Measurements from ENCODE around the gene CAPN12.

CAPN12 gene

DNA sequence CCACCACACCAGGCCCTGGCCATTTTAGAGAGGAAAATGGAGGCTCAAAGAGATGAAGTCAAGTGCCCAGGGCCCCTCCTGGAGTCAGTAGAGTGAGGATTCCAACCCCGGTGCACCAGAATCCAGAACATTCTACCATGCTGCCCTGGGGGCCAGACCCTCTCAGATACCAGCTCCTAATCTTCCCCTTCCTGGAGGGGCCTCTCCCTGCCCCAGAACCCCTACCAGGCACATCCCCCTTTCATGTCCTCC is 11.1 kb downstream of the CAPN12 start:
- ATAC-seq (replicated peaks; ENCODE audit: extremely low read depth, poor library complexity, severe bottlenecking) (no peak), DNase-seq (ENCODE audit: low spot score in 2 of 2) (no peak)
- Mint-ChIP-seq H3K4me3 (peak overlapping the region; percentile 2), H3K9me3 (no peaks in the 10 kb centered on the region), H3K36me3 (ENCODE audit: insufficient read depth) (peaks cover 37% of the 10 kb centered on the region), H3K4me1 (peaks cover 60% of the 10 kb centered on the region), H3K27me3 (no peaks in the 10 kb centered on the region), H3K27ac (ENCODE audit: low read depth) (peak overlapping the region; percentile 13)

DNA sequence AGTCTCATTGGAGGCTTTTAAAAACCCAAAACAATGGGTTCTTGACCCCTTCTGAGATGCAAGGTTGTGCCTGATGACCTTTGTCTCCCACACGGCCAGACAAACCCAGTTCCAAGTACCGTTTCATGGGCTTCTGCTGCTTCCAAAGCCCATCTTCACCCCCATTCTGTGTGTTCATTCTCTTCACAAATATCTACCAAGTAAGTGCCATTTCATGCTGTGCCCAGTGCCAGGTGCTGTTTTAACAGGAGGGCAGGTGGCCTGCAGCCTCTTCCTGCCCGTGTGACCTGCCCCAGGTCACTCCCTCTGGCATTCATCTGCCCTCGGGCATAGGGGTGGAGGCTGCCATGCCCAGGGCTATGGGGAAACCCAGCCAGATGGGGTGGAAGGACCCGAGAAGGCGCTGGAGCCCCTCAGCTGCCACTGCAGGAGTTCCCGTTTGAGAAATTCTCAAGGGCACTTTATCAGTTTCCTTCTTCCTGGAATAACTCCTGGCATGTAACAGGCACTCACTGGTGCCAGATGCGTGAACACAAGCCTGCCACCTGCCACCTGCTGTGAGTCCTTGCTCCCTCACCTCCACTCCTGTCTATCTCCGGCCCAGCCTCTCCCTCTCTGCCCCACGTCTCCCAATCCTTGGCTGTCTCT is 12.5 kb downstream of the CAPN12 start:
- Mint-ChIP-seq H3K9me3 (no peaks in the 10 kb centered on the region), H3K4me3 (no peak overlapping the region), H3K27ac (ENCODE audit: low read depth) (no peak overlapping the region), H3K4me1 (peaks cover 58% of the 10 kb centered on the region), H3K27me3 (no peaks in the 10 kb centered on the region), H3K36me3 (ENCODE audit: insufficient read depth) (peaks cover 38% of the 10 kb centered on the region)
- no peak for ATAC-seq (replicated peaks; ENCODE audit: extremely low read depth, poor library complexity, severe bottlenecking)
- no peak for DNase-seq (ENCODE audit: low spot score in 2 of 2)

DNA sequence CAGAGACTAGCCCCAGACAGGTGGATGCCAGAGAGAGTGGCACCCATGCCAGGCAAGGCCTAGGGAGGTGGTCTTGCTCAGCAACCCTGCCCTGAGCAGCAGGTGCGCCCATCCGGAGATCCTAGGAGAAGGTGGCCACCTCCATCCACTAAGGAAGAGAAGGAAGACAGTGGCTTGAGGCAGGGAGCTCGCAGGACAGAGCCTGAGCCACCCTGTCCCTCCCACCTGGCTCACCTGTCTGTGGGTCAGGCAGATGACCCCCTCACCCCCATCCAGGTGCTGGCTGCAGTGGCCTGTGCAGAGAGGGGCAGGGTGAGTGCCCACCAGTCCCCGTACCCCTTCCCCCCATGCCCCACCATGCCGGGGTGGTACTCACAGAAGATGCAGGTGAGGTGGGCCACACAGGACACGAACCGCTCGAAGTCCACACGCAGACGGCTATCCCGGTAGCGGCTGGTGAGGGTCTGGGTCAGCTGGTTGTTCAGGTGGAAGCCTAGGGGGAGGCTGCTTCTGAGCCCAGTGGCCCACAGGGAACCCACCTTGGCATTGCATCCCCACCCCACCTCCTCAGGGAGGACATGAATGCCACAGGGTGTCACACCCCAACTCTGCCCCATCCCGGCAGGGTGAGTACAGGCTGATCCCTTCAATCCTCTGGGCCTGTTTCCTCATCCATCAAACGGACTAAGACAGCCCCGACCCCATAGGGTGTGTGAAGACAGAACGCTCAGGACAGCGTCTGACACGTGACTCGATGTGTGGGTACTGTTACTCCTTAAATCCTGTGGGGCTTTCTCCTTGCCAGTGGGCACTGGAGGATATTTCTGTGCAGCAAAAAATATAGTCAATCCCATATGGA is 13.3 kb downstream of the CAPN12 start:
- Mint-ChIP-seq H3K4me3 (no peak overlapping the region), H3K27ac (ENCODE audit: low read depth) (peak overlapping the region; percentile 60), H3K36me3 (ENCODE audit: insufficient read depth) (peaks cover 40% of the 10 kb centered on the region), H3K4me1 (peaks cover 53% of the 10 kb centered on the region), H3K27me3 (no peaks in the 10 kb centered on the region), H3K9me3 (no peaks in the 10 kb centered on the region)
- no peak for DNase-seq (ENCODE audit: low spot score in 2 of 2)
- ATAC-seq (replicated peaks; ENCODE audit: extremely low read depth, poor library complexity, severe bottlenecking) = no peak

DNA sequence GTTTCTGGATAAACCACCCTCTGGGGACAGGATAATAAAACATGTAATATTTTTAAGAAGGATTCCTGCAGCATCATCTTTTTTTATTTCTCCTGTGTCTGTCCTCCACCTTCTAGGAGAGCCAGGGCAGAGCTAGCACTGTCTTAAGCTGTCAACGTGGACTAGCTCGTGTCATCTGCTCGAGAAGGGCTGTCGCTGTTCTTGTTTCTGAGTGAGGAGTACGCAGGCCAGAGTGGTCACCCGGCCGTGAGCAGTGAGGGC is 13.9 kb downstream of the CAPN12 start:
- no peak overlapping the region for H3K4me3 Mint-ChIP-seq
- peaks cover 52% of the 10 kb centered on the region for H3K4me1 Mint-ChIP-seq
- H3K36me3 Mint-ChIP-seq (ENCODE audit: insufficient read depth) = peaks cover 41% of the 10 kb centered on the region
- DNase-seq (ENCODE audit: low spot score in 2 of 2) (no peak), ATAC-seq (replicated peaks; ENCODE audit: extremely low read depth, poor library complexity, severe bottlenecking) (no peak)
- H3K9me3 Mint-ChIP-seq = no peaks in the 10 kb centered on the region
- peak overlapping the region; percentile 60 for H3K27ac Mint-ChIP-seq (ENCODE audit: low read depth)
- no peaks in the 10 kb centered on the region for H3K27me3 Mint-ChIP-seq

DNA sequence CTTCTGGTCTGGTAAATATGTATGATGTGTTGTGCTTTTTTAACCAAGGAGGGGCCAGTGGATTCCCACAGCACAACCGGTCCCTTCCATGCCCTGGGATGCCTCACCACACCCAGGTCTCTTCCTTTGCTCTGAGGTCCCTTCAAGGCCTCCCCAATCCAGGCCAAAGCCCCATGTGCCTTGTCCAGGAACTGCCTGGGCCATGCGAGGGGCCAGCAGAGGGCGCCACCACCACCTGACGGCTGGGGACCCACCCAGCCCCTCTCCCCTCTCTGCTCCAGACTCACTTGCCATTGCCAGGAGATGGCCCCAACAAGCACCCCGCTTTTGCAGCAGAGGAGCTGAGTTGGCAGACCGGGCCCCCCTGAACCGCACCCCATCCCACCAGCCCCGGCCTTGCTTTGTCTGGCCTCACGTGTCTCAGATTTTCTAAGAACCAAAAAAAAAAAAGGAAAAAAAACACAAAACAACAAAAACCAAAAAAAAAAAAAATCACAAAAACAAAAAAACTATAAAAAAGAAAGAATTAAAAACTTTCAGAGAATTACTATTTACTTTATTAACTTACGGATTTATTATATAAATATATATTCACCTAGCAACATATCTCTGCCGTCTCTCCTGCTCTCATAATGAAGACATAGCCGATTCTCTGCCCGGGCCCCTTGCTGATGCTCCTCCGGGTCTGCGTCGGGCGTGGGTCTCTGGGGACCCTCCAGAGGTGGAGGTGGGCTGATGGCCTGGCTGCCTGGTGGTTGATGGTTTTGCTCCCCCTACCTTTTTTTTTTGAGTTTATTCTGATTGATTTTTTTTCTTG is 14.4 kb downstream of the CAPN12 start:
- Mint-ChIP-seq H3K4me1 (peaks cover 47% of the 10 kb centered on the region), H3K27me3 (no peaks in the 10 kb centered on the region), H3K9me3 (no peaks in the 10 kb centered on the region), H3K27ac (ENCODE audit: low read depth) (peak overlapping the region; percentile 79), H3K4me3 (no peak overlapping the region), H3K36me3 (ENCODE audit: insufficient read depth) (peaks cover 41% of the 10 kb centered on the region)
- DNase-seq (ENCODE audit: low spot score in 2 of 2) = peak; percentile 48 to 57
- ATAC-seq (replicated peaks; ENCODE audit: extremely low read depth, poor library complexity, severe bottlenecking) = peak; percentile 43

DNA sequence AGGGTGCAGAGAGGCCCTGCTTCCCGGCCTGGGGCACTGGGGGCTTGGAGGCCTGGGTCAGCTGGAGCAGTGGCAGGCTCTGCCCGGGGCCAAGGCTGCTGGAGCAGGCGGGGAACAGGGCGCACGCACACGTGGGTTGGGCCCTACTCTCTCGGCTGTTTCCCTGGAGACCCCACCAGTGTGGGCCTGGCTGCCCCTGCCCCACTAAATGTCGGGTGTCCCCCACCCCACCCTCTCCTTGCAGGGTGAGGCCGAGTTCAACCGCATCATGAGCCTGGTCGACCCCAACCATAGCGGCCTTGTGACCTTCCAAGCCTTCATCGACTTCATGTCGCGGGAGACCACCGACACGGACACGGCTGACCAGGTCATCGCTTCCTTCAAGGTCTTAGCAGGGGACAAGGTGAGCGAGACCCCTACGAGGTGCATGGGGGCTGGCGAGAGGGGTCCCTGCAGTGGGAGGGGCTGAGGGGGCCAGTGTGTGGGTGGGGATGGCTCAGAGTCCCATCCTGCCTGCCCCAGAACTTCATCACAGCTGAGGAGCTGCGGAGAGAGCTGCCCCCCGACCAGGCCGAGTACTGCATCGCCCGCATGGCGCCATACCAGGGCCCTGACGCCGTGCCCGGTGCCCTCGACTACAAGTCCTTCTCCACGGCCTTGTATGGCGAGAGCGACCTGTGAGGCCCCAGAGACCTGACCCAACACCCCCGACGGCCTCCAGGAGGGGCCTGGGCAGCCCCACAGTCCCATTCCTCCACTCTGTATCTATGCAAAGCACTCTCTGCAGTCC is 15.3 kb downstream of the CAPN12 start:
- Mint-ChIP-seq H3K27ac (ENCODE audit: low read depth) (peak overlapping the region; percentile 79), H3K9me3 (no peaks in the 10 kb centered on the region), H3K4me3 (no peak overlapping the region), H3K4me1 (peaks cover 38% of the 10 kb centered on the region), H3K36me3 (ENCODE audit: insufficient read depth) (peaks cover 39% of the 10 kb centered on the region), H3K27me3 (no peaks in the 10 kb centered on the region)
- ATAC-seq (replicated peaks; ENCODE audit: extremely low read depth, poor library complexity, severe bottlenecking) (no peak), DNase-seq (ENCODE audit: low spot score in 2 of 2) (no peak)

DNA sequence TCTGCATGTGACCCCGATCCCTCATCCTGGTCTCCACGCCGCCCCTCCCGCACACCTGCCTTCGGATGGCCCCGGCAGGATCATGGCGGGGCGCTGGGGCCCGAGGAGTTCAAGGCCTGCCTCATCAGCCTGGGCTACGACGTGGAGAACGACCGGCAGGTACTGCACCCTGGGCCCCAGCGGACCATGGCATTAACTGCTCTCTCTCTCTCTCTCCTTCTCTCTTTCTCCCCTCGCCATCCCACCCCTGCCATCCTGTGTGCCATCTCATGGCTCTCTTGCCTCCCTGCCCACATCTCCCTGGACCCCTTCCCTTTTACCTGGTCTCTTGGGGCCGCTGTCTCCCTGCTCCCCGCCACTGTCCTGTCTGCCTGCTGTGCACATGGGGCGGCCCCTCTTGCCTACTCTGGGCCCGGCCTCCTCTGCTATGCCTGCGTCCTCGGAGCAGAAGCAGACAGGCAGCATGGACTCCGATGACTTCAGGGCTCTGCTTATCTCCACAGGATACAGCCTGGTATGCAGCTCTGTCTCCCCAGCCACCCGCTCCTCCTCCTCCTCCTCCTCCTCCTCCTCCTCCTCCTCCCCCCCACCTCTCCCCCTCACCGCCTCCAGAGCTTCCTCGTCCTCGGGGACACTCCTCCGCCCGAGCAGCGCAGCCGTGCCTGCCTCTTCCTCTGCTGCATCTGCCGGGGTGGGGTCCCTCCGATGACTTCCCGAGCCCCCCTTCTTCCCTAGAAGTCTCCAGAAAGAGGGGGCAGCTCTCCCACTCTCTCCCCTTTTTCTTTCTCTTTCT is 16.2 kb downstream of the CAPN12 start:
- Mint-ChIP-seq H3K4me1 (peaks cover 35% of the 10 kb centered on the region), H3K27ac (ENCODE audit: low read depth) (peak overlapping the region; percentile 58), H3K4me3 (no peak overlapping the region), H3K36me3 (ENCODE audit: insufficient read depth) (peaks cover 41% of the 10 kb centered on the region), H3K27me3 (no peaks in the 10 kb centered on the region), H3K9me3 (no peaks in the 10 kb centered on the region)
- no peak for ATAC-seq (replicated peaks; ENCODE audit: extremely low read depth, poor library complexity, severe bottlenecking)
- no peak for DNase-seq (ENCODE audit: low spot score in 2 of 2)

DNA sequence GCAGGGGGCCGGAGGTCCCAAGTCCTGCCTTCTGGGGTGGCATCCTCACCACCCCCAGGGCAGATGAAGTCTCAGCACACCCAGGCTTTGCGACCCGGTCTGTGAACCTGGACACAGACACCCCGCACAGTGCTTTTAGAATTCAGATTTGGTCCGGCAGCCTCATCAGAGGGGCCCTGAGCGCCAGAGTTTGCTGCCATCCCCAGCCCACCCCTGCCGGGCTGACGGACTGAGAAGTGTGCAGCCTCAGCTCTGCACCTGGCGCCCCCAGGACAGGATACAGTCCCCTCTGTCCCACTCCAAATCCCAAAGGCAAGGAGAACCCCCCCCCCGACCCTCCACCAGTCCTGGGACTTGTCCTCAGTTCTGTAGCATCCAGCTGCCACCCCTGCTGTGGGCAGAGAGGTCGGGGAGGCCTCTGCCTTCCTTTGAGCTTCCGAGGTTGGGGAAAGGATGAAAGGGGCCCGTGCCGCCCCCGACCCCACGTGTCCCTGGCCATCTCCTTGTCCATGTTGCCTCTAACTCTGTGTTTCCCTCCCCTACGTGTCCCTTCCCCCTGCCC is 16.9 kb downstream of the CAPN12 start:
- no peaks in the 10 kb centered on the region for H3K9me3 Mint-ChIP-seq
- H3K27ac Mint-ChIP-seq (ENCODE audit: low read depth) = peak overlapping the region; percentile 58
- H3K27me3 Mint-ChIP-seq = no peaks in the 10 kb centered on the region
- no peak overlapping the region for H3K4me3 Mint-ChIP-seq
- ATAC-seq (replicated peaks; ENCODE audit: extremely low read depth, poor library complexity, severe bottlenecking) (no peak), DNase-seq (ENCODE audit: low spot score in 2 of 2) (no peak)
- peaks cover 29% of the 10 kb centered on the region for H3K4me1 Mint-ChIP-seq
- H3K36me3 Mint-ChIP-seq (ENCODE audit: insufficient read depth) = peaks cover 38% of the 10 kb centered on the region

DNA sequence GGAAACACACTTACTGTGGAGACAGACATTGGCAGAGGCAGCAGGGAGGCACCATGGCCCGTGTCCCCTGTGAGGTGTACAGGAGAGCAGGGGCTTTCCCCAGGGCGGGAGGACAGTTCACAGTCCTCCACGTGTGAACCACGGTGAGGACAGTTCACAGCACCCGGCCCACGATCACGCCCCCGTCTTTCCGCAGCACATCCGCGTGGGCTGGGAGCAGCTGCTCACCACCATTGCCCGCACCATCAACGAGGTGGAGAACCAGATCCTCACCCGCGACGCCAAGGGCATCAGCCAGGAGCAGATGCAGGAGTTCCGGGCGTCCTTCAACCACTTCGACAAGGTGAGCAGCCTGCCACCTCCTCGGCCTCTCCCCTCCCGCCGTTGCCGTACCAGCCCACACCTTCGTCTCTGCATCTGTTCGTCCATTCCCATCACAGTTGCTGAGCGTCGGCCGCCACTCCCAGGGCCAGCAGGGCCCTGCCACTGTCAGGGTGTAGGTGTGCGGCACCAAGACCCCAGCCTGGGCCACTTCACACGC is 17.4 kb downstream of the CAPN12 start:
- Mint-ChIP-seq H3K27me3 (no peaks in the 10 kb centered on the region), H3K36me3 (ENCODE audit: insufficient read depth) (peaks cover 36% of the 10 kb centered on the region), H3K4me1 (peaks cover 23% of the 10 kb centered on the region), H3K27ac (ENCODE audit: low read depth) (peak overlapping the region; percentile 4), H3K4me3 (no peak overlapping the region), H3K9me3 (no peaks in the 10 kb centered on the region)
- peak; percentile 71 for ATAC-seq (replicated peaks; ENCODE audit: extremely low read depth, poor library complexity, severe bottlenecking)
- DNase-seq (ENCODE audit: low spot score in 2 of 2) = no peak

DNA sequence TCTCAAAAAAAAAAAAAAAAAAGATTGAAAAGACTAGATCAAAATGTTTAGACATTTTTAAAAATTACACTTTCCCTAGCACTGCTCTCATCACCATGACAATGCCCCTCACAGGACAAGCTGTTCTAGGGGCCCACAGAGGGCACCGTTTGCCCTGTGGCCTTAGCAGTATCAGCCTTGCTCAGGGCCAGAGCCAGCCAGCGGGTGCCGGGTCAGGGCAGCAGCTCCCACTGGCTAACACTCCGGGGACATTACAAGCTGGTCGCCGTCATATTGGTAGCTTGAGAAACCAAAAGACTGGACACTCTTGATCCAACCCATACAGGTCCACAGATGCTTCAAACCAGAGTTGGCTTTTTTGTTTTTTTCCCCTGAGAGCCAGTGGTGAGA is 18.0 kb downstream of the CAPN12 start:
- H3K9me3 Mint-ChIP-seq = no peaks in the 10 kb centered on the region
- DNase-seq (ENCODE audit: low spot score in 2 of 2) = no peak
- no peak overlapping the region for H3K4me3 Mint-ChIP-seq
- peaks cover 19% of the 10 kb centered on the region for H3K4me1 Mint-ChIP-seq
- peak overlapping the region; percentile 4 for H3K27ac Mint-ChIP-seq (ENCODE audit: low read depth)
- ATAC-seq (replicated peaks; ENCODE audit: extremely low read depth, poor library complexity, severe bottlenecking) = no peak
- peaks cover 39% of the 10 kb centered on the region for H3K36me3 Mint-ChIP-seq (ENCODE audit: insufficient read depth)
- H3K27me3 Mint-ChIP-seq = no peaks in the 10 kb centered on the region

DNA sequence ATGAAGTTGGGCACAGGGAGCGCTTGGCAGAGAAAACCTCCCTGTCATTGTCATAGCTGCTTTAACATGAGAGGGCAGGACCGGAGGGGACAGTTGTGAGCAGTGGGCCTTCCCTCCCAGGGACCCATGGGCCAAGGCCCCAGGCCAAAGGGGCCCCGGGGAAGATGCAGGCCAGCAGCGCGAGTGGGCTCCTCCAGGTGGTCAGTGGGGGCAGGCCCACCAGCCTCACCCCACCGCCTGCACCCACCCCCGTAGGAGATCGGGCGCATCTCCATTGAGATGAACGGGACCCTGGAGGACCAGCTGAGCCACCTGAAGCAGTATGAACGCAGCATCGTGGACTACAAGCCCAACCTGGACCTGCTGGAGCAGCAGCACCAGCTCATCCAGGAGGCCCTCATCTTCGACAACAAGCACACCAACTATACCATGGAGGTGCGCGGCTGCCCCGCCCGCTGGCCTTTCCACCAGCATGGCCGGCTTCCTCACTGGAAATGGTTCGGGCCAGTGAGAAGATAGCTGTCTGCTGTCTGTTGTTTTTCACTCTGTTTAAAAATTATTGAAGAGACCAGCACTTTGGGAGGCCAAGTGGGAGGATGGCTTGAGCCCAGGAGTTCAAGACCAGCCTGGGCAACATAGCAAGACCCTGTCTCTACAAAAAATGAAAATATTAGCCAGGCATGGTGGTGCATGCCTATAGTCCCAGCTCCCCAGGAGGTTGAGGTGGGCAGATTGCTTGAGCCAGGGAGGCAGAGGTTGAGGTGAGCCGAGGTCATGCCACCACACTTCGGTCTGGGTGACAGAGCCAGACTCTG is 18.6 kb downstream of the CAPN12 start:
- DNase-seq (ENCODE audit: low spot score in 2 of 2) (no peak), ATAC-seq (replicated peaks; ENCODE audit: extremely low read depth, poor library complexity, severe bottlenecking) (no peak)
- no peaks in the 10 kb centered on the region for H3K27me3 Mint-ChIP-seq
- H3K27ac Mint-ChIP-seq (ENCODE audit: low read depth) = peak overlapping the region; percentile 4
- no peaks in the 10 kb centered on the region for H3K9me3 Mint-ChIP-seq
- peaks cover 19% of the 10 kb centered on the region for H3K4me1 Mint-ChIP-seq
- H3K36me3 Mint-ChIP-seq (ENCODE audit: insufficient read depth) = peaks cover 42% of the 10 kb centered on the region
- H3K4me3 Mint-ChIP-seq = no peak overlapping the region

Measured in central memory CD8-positive, alpha-beta T cell (primary cell).